Measurements from ENCODE around the gene FOXC2.

DNA sequence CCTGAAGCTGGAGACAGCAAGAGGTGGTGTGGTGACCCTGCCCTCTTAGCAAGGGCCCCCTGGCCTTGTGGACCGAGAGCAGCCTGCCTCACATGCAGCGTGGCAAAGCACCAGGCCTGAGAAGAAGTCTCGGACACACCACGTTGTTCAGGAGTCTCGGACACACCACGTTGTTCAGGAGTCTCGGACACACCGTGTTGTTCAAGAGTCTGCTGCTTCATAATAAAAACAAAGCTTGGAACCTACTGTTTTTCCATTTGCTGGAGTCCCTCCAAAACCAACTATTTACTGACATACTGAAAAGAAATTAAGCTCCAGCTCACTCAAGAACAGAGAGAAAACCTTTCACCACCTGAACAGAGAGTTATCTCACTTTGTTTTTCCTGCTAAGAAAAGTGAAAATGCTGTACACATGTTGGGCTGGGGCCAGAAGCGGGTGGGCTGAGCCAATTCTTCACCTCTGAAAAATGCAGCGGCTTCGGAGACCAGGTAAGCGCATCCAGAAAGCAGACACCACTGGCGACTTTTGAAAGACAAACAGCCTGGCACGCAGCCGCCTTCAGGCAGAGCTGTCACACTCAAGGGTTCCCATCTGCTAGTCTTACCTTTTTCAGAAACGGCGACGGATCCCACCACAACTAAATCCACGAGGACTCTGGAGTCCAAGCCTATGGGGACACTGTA is 20.5 kb upstream of the FOXC2 start:
- TF ChIP-seq, protein P1, sequence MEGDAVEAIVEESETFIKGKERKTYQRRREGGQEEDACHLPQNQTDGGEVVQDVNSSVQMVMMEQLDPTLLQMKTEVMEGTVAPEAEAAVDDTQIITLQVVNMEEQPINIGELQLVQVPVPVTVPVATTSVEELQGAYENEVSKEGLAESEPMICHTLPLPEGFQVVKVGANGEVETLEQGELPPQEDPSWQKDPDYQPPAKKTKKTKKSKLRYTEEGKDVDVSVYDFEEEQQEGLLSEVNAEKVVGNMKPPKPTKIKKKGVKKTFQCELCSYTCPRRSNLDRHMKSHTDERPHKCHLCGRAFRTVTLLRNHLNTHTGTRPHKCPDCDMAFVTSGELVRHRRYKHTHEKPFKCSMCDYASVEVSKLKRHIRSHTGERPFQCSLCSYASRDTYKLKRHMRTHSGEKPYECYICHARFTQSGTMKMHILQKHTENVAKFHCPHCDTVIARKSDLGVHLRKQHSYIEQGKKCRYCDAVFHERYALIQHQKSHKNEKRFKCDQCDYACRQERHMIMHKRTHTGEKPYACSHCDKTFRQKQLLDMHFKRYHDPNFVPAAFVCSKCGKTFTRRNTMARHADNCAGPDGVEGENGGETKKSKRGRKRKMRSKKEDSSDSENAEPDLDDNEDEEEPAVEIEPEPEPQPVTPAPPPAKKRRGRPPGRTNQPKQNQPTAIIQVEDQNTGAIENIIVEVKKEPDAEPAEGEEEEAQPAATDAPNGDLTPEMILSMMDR (IDR thresholded peaks at IDR 0.05): no peak
- TF ChIP-seq ZFX (IDR thresholded peaks at IDR 0.05; ENCODE audit: borderline replicate concordance): no peak
